ENCODE data around the gene TMEM135.

Gene TMEM135

DNA sequence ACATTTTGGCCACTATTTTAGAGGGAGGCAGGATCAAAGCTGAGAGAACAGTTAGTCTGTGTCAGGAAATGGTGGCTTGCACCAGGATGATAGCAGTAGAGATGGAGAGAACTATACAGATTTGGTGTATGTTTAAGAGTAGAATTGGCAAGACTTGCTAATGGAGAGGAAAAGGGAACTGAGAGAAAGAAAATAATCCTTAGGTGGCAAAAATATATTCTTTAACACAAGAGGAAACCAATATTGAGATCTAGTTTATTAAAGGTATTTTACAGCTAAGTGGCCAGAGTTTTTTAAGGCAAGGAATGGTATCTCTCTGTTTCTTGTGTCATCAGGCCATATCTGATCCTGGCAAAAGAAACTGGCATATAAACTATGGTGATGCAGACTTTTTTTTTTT, 278.8 kb downstream of the TMEM135 start:
- DNase-seq: no peak

DNA sequence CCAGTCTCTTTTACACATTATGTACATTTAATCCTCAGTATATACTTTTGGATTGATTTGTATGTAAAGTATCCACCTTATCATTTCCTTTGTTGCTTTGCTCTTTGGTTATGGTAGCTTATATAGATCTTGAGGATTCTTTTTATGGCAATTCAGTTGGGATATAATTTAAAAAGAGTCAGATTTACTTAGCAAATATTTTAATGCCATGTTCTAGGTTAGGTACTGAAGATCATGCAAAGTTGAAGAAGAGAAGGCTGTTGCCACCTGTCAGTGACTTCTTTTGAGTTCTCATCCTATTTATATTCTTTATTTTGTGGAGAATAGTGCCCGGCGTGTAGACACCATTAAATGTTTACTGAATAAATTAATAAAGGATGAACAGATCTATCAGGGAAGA, 279.7 kb downstream of the TMEM135 start:
- no peak for DNase-seq

GRCh38 chr11:87320123-87320522, 282.4 kb downstream of the TMEM135 start:
- DNase-seq: no peak

GRCh38 chr11:87322568-87322967, 284.8 kb downstream of the TMEM135 start:
- DNase-seq: no peak

DNA sequence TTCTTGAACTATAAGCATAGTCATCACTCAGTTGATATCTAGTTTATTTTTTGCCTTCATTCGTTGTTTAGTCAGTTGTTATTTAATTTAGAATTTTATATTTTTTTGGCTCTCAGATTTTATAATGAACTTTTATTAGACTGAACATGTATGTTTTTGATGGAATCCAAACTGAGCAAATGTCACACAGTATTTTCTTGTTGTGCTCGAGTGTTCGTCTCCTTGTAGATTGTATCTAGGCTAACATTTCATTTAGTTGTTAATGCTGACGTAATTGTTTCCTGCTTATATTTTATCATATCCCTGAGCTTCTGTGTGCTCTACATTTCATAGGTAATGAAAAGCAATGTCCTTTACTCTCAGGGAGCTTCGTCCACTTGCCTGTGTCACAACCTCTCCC, 286.2 kb downstream of the TMEM135 start:
- DNase-seq: no peak

GRCh38 chr11:87324817-87325489, 287.2 kb downstream of the TMEM135 start:
- no peak for DNase-seq

- no peak for DNase-seq
These were observed 287.7 kb downstream of the TMEM135 start for GRCh38 chr11:87325490-87325872.

DNA sequence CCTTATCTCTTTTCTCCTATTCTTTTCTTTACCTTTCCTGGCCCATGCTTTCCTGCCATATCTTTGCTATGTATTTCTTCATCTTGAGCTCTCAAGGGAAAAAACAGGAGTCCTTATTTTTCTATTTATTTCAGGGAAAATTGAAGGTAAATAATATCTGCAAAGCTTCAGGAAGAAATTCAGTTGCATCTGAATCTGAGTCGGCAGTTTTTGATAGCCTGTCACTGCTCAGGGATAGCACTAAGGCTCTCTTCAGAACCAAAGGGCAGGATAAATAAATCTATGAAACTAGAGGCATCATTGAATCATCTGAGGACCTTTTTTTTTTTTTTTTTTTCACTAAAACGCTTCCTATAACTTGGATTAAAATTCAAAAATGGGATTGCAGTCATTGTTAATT, 288.9 kb downstream of the TMEM135 start:
- no peak for DNase-seq

GRCh38 chr11:87329172-87329571, 291.4 kb downstream of the TMEM135 start:
- no peak for DNase-seq

GRCh38 chr11:87330187-87330601, 292.5 kb downstream of the TMEM135 start:
- DNase-seq: no peak

- DNase-seq: no peak
These were observed 293.5 kb downstream of the TMEM135 start for GRCh38 chr11:87331273-87331672.

- no peak for DNase-seq
These were observed 300.4 kb downstream of the TMEM135 start for GRCh38 chr11:87338046-87338639.

- no peak for DNase-seq
These were observed 301.7 kb downstream of the TMEM135 start for GRCh38 chr11:87339416-87339815.

DNA sequence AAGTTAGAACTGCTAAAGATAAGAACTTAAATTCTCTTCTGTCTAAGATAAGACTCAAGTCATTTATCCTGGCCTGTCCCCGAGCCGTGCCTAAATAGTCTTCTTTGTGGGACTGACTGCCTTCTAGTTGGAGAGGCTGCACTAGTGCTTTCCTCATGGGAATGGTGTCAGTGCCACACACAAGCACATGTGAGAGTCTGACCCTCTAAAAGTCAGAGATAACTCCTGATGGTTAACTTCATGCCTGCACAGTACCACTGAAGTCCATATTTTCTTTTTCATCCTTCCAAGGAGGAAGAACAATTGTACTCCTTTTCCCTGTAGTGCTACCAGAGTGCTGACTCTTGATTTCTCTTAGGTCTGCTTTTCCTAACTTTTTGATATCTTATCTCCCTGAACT, 309.7 kb downstream of the TMEM135 start:
- no peak for DNase-seq

- no peak for DNase-seq
These were observed 310.1 kb downstream of the TMEM135 start for GRCh38 chr11:87347854-87348253.

GRCh38 chr11:87351676-87352075, 313.9 kb downstream of the TMEM135 start:
- DNase-seq: no peak

- peak; percentile 80 for DNase-seq
These were observed 315.3 kb downstream of the TMEM135 start for GRCh38 chr11:87352759-87353707.

DNA sequence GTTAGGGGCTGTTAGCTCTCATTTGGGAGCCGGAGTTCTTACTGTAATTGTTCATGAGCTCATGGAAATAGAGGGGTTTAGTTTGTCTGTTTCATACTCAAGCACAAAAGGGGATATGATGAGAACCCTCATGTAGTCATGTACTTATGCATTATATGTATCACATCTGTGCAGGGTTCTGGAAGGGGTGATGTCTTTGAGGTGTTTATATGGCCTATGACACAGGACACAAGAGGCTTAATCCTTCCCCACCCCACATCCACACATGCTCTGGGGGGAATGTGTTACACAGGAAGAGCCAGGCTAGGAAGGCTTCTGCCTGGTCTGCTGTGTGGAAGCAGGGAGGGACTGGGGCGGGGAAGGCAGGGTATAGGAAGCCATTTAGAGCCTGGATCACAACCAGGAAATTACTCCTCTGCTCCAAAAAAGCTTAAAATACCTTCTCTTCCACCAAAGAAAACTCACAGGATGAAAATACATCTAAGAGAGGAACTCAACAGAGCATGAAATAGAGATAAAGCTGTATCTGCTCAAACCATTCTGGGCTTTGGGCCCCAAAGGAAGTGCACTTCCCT, 316.1 kb downstream of the TMEM135 start:
- no peak for DNase-seq

- no peak for DNase-seq
These were observed 317.9 kb downstream of the TMEM135 start for GRCh38 chr11:87355596-87355995.

DNA sequence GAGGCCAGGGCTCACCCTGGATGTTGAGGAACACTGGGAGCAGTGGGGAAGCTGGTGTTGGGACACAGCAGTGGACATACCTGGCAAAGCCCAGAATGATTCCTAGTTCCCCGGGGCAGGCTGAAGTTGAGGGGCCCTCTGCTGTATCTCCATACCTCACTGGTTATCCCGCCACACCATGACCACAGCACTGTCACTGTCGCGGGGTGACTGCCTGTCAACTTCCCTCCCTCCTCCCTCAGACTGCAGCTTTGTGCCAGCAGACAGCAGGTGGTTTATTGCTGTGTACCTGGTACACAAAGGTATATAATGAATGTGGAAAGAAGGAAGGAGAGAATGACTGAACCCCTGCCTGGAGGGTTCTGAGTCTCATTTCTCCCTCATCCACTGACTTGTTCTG, 318.7 kb downstream of the TMEM135 start:
- no peak for DNase-seq

- DNase-seq: no peak
These were observed 320.7 kb downstream of the TMEM135 start for GRCh38 chr11:87358461-87358860.

DNA sequence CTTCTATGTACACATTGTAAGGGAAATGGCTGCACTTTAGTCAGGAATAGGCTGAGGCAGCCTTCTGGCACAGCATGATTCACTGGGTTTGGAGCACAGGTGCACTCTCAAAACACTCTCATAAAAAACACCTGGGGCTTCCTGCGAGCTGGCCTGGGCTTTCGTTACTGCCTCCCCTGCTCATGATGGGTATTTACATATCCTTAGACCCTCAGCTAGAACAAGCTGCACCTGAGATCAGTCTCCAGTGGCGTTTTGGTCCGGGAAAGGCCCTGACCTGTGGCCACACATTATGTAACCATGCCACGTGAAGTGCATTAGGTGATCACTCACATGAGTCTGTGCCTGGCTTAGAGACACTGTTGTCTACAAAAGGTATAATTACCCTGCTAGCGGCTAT, 321.7 kb downstream of the TMEM135 start:
- DNase-seq: no peak

- DNase-seq: no peak
These were observed 324.2 kb downstream of the TMEM135 start for GRCh38 chr11:87361891-87362290.

DNA sequence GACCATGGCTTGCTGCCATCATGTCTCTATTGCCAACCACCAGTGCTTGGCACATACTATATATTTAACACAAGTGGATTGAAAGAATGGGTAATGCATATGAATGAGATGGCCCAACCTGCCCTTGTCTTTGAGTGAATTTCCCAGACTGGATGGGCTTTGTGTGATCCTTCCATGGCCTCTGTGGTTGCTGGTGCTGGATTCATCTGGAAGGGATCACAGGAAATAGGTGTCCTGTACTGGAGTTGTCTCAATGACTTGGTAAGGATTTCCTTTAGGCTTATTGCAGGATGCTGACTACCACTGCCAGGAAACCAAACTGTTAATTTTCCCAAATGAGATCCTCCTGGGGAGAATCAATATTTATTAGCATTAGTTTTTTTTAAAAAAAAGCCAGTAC, 328.6 kb downstream of the TMEM135 start:
- DNase-seq: no peak

All from activated CD4-positive, alpha-beta T cell treated with anti-CD3 and anti-CD28 coated beads, Interleukin-2, amount 50 U/mL, for 1 hour (primary cell).